ENCODE measurements around the gene GABPB2. TPM values are rescaled to one million over a fixed set of nuclear protein-coding genes. Genes with fewer than 3 reads are reported as not detected.

GABPB2 gene
- total RNA-seq, 4 donors from 2014 or later = 16.5 to 23.5 (median 20.6) TPM

DNA sequence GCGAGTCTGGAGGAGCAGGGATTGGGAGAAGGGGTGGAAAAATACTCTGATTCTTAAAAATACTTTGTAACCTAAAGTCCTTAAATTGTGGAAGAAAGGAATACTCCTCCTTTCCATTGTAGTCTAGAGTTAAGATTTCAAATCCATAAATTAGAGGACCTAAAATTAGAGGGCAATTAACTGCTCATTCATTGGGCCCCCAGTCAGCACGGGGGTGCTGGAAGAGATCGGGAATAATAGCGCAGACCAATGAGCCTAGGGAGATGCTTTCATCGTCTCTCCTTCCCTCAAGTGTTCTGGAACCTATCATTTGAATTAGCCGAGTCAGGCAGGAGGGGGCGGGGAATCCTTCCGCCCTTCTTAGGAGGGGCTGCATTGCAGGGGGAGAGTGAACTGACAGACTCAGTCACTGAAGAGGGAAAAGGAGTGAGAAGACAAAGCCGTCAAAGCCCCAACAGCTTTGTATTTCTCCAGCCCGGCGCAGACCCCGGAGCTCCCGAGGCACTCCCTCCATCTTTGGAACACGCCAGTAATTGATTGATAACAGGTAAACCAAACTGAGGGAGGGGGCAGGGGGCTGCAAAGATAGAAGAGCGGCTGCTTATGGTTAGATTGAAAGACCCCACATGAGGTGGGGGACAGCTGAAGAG lies 10.4 kb upstream of the GABPB2 start, which contains the start of gene MLLT11:
TSS of gene MLLT11 (plus strand) at position 391 of the 650 bp plus-strand sequence. CDS start 6,828 bp downstream, outside the sequence.
- TF ChIP-seq, protein P1, sequence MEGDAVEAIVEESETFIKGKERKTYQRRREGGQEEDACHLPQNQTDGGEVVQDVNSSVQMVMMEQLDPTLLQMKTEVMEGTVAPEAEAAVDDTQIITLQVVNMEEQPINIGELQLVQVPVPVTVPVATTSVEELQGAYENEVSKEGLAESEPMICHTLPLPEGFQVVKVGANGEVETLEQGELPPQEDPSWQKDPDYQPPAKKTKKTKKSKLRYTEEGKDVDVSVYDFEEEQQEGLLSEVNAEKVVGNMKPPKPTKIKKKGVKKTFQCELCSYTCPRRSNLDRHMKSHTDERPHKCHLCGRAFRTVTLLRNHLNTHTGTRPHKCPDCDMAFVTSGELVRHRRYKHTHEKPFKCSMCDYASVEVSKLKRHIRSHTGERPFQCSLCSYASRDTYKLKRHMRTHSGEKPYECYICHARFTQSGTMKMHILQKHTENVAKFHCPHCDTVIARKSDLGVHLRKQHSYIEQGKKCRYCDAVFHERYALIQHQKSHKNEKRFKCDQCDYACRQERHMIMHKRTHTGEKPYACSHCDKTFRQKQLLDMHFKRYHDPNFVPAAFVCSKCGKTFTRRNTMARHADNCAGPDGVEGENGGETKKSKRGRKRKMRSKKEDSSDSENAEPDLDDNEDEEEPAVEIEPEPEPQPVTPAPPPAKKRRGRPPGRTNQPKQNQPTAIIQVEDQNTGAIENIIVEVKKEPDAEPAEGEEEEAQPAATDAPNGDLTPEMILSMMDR (IDR thresholded peaks at IDR 0.05; ENCODE audit: low read depth) = no peak

DNA sequence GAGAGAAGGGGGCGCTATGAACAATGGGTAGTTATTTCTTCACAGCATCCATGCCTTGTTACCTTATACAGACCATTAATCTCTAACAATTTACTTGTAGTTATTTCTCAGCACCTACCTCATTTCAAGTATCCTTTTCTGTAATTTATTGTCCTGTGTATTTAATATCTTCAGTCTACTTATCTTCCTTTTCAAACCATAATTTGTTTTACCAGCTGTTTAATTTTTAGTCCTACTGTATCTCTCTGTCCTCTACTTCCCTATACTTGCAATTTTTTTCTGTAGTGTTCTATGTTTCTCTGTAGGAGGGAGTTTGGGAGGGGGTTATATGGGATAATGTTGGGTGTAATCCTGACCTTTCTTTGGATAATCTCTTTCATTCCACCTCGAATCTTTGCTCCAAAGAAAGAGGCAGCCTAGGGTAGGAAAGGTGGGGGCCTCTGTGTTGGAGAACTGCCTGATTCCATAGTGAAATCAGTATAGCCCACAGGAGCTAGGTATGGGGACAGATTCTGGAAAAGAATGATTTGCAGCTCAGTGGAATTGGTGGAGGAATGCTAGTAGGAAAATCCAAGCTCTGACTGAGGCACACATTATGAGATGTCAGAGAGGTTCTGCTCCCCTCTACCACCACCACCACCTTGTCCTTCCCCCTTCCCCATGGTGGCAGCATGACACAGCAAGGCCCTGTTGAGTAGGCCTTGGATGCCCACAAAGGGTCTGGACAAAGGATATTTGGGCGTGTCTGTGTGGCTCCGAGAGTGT lies 9.7 kb upstream of the GABPB2 start:
- TF ChIP-seq, protein P1 (IDR thresholded peaks at IDR 0.05; ENCODE audit: low read depth) = no peak

DNA sequence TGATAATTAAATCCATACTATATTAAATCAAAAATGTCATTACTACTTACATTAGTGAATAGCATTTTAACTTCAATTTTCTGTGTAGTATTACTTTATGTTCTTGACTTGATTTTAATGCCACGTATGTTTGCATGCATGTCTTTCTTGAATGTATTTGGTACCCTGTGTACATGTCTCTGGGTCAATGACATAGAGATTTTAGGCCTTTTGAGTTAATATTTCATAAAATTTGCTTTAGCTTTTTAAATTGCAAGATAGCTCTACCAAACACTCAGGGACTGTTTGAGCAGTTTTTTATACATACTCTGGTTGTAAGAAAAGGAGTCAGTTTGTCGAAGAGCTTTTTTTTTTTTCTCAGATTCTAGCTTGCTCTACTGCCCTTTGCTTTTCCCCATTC lies 8.9 kb upstream of the GABPB2 start:
- TF ChIP-seq, protein P1 (IDR thresholded peaks at IDR 0.05; ENCODE audit: low read depth) = no peak

GRCh38 chr1:151062741-151063371 lies 7.7 kb upstream of the GABPB2 start:
- TF ChIP-seq, protein P1 (IDR thresholded peaks at IDR 0.05; ENCODE audit: low read depth) = no peak

DNA sequence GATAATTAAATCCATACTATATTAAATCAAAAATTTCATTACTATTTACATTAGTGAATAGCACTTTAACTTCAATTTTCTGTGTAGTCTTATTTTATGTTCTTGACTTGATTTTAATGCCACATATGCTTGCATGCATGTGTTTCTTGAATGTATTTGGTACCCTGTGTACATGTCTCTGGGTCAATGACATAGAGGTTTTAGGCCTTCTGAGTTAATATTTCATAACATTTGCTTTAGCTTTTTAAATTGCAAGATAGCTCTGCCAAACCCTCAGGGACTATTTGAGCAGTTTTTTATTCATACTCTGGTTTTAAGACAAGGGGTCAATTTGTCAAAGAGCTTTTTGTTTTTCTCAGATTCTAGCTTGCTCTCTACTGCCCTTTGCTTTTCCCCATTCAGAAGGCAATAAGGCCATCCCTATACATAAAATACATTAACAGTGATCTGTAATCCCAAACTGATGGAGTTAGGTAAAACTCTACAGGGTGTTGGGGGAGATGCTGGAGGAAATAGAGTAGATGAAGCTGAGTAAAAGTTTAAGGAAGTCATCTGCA lies 5.4 kb upstream of the GABPB2 start:
- TF ChIP-seq, protein P1 (IDR thresholded peaks at IDR 0.05; ENCODE audit: low read depth) = no peak

DNA sequence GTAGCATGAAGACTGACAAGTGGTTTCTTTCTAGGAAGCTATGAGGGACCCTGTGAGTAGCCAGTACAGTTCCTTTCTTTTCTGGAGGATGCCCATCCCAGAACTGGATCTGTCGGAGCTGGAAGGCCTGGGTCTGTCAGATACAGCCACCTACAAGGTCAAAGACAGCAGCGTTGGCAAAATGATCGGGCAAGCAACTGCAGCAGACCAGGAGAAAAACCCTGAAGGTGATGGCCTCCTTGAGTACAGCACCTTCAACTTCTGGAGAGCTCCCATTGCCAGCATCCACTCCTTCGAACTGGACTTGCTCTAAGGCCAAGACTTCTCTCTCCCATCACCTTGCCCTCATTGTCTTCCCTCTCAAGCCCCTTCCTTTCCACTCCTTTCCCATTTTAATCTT lies 3.4 kb upstream of the GABPB2 start:
- TF ChIP-seq, protein P1 (IDR thresholded peaks at IDR 0.05; ENCODE audit: low read depth) = no peak

DNA sequence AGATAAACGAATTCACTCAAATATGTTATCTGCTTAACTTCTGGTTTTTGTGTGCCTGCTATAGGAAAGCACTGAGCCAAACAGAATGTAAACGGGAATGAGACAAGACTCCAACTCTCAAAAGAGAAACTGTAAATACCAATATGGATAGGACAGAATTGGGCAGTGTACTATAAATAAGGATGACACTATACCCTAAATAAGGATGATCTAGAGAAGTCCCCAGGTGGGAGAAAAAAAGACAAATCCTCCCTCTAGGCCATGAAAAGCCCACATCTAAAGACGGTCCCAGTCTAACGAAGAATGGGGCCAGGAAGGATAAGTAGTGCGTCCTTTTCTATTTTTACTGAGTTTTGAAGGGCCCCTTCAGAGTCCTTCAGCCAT lies 1.5 kb upstream of the GABPB2 start:
- TF ChIP-seq, protein P1 (IDR thresholded peaks at IDR 0.05; ENCODE audit: low read depth) = no peak
